GM19099 (cell line): ENCODE results near the gene USP34.

Source experiments
- POLR2A ChIP-seq: IDR thresholded peaks from 3 replicates; pipeline ENCODE4 v1.6.1; 2011; ENCODE audit warnings: low read depth; ENCODE audit not compliant: insufficient read length; ENCODE audit errors: extremely low read depth

USP34 gene

DNA sequence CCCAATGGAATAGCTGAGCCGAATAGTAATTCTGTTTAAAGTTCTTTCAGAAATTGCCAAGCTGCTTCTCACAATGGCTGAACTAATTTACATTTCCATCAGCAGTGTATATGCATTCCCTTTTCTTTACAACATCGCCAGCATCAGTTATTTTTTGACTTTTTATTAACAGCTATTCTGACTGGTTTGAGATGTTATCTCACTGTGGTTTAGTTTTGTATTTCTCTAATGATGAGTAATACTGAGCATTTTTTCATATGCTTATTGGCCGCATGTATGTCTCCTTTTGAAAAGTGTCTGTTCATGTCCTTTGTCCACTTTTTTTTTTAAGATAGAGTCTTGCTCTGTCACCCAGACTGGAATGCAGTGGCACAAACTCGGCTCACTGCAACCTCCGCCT, 208.2 kb downstream of the USP34 start:
- TF ChIP-seq POLR2A = no peak

DNA sequence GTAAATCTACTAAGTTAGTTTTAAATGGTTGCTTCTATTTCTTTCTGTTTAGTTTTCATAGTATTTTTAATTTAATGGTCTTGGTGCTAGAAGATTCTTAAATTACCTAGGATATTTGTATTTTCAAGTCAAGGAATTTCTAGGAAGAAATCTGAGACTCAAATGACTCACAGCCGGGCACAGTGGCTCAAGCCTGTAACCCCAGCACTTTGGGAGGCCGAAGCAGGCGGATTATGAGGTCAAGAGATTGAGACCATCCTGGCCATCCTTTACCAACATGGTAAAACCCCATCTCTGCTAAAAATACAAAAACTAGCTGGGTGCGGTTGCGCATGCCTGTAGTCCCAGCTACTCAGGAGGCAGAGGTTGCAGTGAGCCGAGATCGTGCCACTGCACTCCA, 213.4 kb downstream of the USP34 start:
- TF ChIP-seq POLR2A = no peak

DNA sequence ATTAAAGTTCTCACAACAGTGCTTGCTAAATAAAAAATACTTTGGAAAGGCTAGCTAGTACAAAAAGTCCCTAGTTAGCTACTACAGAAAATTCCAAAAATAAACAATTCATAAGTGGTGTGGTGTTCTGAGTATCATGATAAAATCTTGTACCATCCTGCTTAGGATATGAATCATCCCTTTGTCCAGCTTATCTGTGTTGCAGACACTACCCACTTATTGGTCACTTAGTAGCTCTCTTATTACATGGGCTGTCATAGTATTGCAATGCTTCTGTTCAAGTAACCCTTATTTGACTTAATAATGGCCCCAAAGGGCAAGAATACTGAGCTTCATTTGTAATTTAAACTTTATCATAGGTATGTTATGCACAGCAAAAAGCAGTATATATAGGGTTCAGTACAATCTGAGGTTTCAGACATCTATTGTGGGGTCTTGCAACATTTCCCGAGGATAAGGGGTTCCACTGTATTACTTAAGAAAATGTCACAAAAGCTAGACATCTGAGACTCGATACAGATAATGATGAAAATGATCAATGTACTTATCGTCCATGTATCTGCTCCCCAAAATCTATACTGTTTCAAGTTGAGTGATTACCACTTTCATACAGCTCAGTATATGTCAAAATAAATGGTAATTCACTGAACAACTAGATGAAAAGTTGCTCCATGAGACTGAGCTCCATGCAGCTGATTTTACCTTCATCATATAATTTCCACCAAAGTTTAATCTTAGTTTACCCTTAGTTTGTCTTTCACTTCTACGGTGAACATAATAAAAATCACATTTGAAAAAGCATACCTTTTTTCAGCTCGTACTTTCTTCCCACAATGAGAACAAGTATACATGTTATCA, 215.1 kb downstream of the USP34 start:
- TF ChIP-seq POLR2A = no peak

DNA sequence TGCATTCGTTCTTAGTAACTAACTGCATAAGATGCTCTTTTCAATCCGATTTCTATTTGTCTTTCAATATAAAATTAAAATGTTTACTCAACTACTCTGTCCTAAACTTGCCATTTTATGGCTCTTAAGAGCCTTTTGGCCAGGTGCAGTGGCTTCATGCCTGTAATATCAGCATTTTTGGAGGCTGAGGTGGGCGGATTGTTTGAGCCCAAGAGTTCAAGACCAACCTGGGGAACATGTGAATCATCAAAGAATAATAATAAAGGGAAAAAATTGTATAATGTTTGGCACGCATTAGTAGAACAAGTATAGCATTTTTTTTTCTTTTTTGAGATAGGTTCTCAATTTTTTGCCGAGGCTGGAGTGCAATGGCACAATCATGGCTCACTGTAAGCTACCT, 216.4 kb downstream of the USP34 start:
- TF ChIP-seq POLR2A = no peak

DNA sequence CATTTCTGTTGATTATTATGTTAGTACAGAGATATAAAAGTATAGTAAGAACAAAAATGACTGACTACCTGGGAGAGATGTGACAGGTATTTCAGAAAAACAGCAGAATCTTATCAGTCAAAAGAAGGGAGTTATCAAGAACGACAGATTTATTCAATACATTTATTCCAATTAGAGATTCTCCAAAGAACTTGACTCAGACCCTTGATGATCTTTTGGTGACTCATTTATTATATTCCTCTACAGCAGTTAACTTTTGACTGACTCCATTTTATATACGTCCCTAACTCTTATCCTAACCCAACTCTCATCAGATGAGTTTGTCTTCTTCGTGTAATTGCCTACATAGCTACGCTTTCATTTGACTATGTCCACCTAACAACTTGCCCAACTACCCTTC, 217.8 kb downstream of the USP34 start:
- no peak for TF ChIP-seq POLR2A

DNA sequence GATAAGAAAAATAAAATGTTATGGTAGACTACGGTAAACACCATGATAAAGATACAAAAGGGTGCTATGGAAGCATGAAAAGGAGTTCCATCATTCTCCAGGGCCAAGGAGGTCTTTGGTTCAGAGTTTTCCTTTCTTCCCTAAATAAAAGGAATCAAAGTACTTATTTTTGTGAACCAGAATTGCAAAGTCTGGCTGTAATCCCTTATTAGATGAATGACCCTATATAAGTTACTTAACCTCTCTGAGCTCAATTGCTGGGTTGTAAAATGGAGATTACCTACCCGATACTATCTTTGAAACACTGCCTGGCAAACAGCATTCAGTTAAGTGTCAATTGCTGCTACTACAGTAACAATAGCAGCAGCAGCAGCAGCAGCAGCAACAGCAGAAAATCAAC, 218.9 kb downstream of the USP34 start:
- TF ChIP-seq POLR2A = no peak

DNA sequence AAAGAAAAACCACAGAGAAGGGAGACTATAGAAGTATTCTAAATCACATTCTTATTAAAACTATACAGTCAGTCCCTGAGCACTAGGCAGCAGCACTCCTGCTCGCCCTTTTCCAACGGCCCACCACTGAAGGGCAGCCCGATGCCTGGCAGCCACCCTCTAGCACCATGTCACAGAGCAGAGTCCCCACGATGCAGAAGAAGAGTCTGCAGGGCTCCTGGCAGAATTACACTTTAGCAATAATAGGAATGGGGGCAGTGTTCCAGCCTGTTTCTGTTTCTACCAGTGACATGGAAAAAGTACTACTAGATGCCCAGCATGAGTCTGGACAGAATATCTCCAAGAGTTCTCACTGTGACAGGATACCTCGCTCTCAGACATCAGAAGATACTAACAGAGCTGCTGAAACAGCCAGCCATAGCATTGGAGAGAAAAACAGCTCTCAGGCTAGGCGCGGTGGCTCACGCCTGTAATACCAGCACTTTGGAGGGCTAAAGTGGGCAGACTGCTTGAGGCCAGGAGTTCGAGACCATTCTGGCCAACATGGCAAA, 221.3 kb downstream of the USP34 start:
- no peak for TF ChIP-seq POLR2A

DNA sequence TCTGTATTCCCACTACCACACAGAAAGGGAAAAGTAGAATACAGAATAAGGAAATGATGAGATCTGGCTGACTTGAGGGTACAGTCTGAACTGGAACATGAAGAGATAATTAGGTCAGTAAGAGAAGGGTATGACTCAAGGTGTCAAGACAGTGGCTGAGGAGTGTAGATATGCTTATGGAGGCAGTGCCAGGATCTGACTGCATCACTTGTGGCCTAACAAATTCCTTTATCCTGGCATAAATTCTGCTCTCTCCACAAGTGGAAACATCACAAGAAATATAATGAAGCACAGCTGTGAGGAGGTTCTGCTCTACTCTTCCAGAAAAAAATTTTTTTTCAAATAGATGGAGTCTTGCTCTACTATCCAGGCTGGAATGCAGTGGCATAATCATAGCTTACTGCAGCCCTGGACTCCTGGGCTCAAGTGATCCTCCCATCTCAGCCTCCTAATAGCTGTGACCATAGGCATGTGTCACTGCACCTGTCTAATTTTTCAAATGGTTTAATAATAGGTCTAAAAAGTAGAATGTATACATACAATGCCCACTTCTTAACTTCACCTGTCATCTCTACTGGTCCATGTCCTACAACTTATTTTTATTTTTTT, 223.6 kb downstream of the USP34 start:
- no peak for TF ChIP-seq POLR2A

DNA sequence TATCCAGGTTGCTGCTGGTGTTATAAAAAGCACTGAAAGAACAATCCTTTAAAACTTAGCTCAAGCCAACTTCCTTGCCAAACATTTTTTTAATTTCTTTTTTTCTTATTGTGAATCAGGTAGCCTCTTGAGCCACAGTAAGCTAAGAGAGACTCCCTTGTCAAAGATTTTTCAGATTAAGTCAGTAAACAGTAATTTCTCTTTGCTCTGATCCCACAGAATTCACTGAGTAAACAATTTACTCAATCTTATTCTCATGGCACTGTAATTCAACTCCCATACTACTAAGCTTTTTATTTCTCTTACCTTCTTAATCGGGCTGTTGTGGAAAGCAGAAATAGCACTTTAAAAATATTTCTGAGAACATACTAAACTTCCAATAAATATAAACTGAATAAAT, 226.2 kb downstream of the USP34 start:
- TF ChIP-seq POLR2A = no peak

DNA sequence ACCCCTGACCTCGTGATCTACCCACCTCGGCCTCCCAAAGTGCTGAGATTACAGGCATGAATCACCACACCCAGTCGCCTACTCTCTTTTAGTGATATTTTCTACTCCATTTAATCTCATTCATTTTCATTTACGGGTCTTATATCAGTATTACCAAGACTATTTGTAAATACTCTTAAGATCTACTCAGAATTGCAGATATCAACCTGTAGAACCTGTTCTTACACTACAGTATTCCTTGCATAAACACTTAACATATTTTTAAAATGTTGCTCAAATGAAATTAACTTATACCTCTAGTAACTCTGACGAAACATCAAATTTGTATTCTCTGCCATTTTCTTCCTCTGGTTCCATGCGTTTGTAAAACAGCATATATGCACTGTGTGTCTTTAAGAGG, 229.6 kb downstream of the USP34 start:
- no peak for TF ChIP-seq POLR2A

DNA sequence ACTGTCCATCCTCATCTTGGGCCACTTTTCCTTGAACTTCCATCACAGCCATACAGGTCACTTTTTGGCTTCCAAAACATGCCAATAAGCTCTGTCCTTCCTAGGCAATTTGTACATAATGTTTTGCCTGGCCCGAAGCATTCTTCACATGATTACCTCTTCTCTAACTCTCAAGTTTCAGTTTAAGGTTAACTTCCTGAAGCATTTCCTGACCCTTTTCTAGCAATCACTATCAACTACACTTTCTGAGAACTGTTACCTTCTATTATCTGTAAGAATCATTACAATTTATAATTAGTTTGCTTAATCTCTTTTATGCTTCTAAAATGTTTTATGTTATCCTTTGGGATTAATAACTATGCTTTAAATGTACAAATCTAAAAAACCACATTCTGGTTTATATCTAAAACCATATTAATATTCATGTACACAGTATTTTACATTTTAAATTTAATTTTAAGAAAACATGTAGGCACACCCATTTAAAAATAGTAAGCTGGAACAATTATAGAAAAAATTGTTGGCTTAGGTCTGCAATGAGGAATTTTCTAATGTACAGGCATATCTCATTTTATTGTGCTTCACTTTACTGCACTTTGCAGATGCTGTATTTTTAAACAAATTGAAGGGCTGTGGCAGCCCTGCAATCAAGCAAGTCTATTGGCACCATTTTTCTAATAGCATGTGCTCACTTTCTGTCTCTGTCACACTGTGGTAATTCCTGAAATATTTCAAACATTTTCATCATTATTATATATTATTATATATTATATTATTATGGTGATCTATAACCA, 232.5 kb downstream of the USP34 start:
- TF ChIP-seq POLR2A = no peak

DNA sequence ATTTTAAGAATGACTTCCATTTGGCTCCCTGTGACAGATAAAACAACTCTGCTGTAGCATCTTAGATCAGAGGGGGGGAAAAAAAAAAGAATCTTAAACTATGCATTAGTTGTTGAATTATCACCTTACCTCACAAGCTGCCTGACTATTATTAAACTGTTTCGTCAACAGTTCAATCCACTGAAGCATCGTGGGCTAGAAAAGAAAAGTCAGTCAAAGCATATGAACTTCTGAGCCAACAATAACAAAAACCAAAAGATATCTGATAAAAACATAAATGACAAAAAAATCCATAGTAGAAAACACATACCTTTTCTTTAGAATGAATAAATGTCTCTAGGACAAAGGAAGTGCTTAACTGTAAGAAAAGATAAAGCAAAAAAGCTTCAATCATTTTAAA, 235.2 kb downstream of the USP34 start:
- TF ChIP-seq POLR2A = no peak

DNA sequence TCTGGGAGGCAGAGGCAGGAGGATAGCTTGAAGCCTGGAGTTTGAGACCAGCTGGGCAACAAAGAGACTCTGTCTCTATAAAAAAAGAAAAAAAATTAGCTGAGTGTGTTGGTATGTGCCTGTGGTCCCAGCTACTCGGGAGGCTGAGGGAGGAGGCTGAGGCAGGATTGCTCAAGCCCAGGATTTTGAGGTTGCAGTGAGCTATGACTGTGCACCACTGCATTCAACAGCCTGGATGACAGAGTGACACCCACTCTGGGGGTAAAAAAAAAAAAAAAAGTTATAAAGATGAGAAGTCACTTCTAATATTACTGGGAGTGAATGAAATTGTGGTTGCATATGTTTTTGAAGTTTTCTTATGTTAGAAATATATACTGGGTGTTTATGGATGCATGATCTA, 237.3 kb downstream of the USP34 start:
- TF ChIP-seq POLR2A = no peak

DNA sequence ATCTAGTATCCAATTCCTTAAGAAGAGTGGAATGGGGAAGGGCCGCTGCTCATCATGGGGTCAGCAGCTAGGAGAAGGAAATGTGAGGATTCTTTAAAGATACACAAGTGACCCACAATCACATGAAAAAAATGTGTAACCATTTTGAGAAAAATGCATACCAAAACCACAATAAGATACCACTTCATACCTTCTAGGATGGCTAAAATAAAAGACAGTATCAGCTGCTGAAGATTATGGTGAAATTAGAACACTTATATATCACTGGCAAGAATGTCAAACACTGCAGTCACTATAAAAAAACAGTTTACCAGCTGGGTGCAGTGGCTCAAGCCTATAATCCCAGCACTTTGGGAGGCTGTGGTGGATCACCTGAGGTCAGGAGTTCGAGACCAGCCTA, 241.0 kb downstream of the USP34 start:
- no peak for TF ChIP-seq POLR2A

DNA sequence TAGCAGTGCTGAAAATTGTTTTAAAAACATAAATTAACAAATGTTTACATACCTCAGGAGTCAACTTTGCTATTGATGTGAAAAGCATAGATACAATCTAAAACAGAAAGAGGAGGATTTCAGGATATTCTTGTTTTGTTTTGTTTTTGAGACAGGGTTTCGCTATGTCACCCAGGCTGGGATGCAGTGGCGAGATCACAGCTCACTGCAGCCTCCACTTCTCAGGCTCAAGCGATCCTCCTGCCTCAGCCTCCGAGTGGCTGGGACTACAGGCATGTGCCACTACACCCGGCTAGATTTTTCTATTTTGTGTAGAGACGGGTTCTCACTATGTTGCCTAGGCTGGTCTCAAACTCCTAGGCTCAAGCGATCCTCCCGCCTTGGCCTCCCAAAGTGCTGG, 248.3 kb downstream of the USP34 start:
- no peak for TF ChIP-seq POLR2A
